ENCODE data around the gene CHMP3. TPM values are rescaled to one million over a fixed set of nuclear protein-coding genes. Genes with fewer than 3 reads are reported as not detected.
A peak's percentile ranks its signal among the peaks of the same experiment; 100 is the strongest.

The CHMP3 gene
- total RNA-seq, 1 donor from 2014 or later, result 70.5 TPM

DNA sequence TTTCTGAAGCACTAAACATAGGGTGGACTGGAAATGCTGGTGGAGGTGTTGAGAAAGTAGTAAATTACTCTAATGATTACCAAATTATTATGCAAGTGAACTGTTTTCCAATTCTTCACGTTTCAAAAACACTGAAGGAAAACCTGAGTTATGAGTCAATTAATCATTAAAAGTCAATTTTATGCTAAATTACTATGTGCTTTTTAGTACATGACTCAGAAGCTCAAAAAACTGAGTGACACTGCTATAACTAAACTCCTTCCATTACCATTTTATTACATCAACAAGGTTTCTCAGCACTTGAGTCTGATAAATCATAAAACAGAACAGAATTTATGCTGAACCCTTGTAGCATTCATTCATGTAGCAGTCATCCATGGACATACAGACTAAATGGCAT is 20.4 kb downstream of the CHMP3 start:
- no peak overlapping the region for H3K4me3 Mint-ChIP-seq (ENCODE audit: unreplicated experiment)
- TF ChIP-seq, protein P1, sequence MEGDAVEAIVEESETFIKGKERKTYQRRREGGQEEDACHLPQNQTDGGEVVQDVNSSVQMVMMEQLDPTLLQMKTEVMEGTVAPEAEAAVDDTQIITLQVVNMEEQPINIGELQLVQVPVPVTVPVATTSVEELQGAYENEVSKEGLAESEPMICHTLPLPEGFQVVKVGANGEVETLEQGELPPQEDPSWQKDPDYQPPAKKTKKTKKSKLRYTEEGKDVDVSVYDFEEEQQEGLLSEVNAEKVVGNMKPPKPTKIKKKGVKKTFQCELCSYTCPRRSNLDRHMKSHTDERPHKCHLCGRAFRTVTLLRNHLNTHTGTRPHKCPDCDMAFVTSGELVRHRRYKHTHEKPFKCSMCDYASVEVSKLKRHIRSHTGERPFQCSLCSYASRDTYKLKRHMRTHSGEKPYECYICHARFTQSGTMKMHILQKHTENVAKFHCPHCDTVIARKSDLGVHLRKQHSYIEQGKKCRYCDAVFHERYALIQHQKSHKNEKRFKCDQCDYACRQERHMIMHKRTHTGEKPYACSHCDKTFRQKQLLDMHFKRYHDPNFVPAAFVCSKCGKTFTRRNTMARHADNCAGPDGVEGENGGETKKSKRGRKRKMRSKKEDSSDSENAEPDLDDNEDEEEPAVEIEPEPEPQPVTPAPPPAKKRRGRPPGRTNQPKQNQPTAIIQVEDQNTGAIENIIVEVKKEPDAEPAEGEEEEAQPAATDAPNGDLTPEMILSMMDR (IDR thresholded peaks at IDR 0.05; ENCODE audit: unreplicated experiment), result no peak
- DNase-seq (ENCODE audit: low spot score), result no peak
- H3K27me3 Mint-ChIP-seq (ENCODE audit: unreplicated experiment), result peaks cover 2% of the 10 kb centered on the region
- peaks cover 12% of the 10 kb centered on the region for H3K9me3 Mint-ChIP-seq (ENCODE audit: unreplicated experiment)
- no peak overlapping the region for H3K27ac Mint-ChIP-seq (ENCODE audit: unreplicated experiment)
- no peaks in the 10 kb centered on the region for H3K4me1 Mint-ChIP-seq (ENCODE audit: unreplicated experiment)
- H3K36me3 Mint-ChIP-seq (ENCODE audit: low read depth, unreplicated experiment), result peaks cover 34% of the 10 kb centered on the region

DNA sequence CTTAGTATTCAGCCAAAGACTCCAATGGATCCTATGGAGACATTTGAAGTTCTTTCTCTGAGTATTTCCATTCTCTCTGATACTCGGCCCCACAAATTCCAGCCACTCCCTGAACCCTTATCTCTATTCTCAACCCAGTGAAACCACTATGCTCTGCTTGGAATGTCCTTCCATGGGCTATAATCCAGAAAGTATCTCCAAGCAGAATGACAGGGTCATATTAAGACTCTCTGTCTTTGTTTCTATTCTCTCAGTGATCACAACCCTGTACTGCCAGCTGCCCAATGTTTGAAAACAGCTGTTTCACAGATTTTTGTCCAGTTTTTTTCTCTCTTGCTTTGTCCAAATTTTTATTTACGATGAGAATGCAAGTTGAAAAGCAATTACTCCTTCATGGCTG is 21.9 kb downstream of the CHMP3 start:
- Mint-ChIP-seq H3K4me1 (ENCODE audit: unreplicated experiment) (no peaks in the 10 kb centered on the region), H3K36me3 (ENCODE audit: low read depth, unreplicated experiment) (peaks cover 29% of the 10 kb centered on the region), H3K27ac (ENCODE audit: unreplicated experiment) (no peak overlapping the region), H3K27me3 (ENCODE audit: unreplicated experiment) (no peaks in the 10 kb centered on the region), H3K9me3 (ENCODE audit: unreplicated experiment) (no peaks in the 10 kb centered on the region), H3K4me3 (ENCODE audit: unreplicated experiment) (no peak overlapping the region)
- TF ChIP-seq, protein P1 (IDR thresholded peaks at IDR 0.05; ENCODE audit: unreplicated experiment), result no peak
- no peak for DNase-seq (ENCODE audit: low spot score)

DNA sequence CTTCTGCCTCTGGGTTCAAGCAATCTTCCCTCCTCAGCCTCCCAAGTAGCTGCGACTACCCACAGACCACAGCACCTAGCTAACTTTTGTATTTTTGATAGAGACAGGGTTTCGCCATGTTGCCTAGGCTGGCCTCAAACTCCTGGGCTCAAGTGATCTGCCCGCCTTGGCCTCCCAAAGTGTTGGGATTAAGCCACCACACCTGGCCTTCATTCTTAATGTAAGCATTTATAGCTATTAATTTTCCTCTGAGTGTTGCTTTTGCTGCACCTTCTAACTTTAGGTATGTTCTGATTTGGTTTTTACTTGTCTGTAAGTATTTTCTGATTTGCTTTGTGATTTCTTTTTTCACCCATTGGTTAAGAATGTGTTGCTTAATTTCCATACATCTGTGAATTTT is 29.7 kb downstream of the CHMP3 start:
- Mint-ChIP-seq H3K4me1 (ENCODE audit: unreplicated experiment) (no peaks in the 10 kb centered on the region), H3K36me3 (ENCODE audit: low read depth, unreplicated experiment) (peaks cover 20% of the 10 kb centered on the region), H3K9me3 (ENCODE audit: unreplicated experiment) (peaks cover 4% of the 10 kb centered on the region), H3K27ac (ENCODE audit: unreplicated experiment) (no peak overlapping the region), H3K4me3 (ENCODE audit: unreplicated experiment) (peak overlapping the region; percentile 7), H3K27me3 (ENCODE audit: unreplicated experiment) (no peaks in the 10 kb centered on the region)
- DNase-seq (ENCODE audit: low spot score), result no peak
- TF ChIP-seq, protein P1 (IDR thresholded peaks at IDR 0.05; ENCODE audit: unreplicated experiment), result no peak

DNA sequence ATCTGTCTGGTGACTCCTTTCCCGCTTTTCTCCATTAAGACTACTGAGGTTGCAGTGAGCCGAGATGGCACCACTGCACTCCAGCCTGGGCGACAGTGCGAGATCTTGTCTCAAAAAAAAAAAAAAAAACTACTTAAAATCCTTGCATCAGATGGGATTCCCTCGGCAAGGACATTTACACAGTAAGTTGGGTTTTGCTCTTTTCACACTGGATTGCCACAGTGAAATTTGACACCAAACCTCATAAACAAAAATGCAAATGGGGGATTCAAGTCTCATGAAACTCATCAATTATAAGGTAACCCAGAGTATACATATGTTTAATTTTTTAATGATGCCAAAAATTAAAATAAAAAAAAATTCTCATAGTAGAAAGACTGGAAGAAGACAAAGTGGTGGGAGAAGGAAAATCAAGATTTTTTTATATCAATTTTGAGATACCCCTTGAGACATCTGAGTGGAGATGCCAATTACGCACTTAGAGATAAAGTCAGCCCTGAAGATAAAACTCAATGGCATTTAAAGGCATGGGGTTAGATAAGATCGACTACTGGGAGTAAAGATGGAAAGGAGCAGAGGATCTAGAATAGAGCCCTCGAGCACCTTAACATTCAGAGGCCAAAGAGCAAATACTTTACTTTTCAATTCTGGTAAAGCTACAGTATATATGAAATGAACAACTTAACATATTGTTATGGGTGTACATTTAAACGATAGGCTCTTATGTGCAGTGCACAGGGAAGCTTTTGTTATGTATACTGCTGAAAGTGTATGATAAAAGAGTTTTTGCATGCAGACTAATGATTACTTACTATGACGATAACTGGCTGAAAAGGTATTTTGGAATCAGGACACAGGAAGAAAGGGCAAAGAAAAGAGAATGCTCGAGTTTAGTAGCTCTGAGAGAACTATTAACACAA is 37.6 kb downstream of the CHMP3 start:
- Mint-ChIP-seq H3K4me3 (ENCODE audit: unreplicated experiment) (no peak overlapping the region), H3K27me3 (ENCODE audit: unreplicated experiment) (no peaks in the 10 kb centered on the region), H3K36me3 (ENCODE audit: low read depth, unreplicated experiment) (no peaks in the 10 kb centered on the region), H3K9me3 (ENCODE audit: unreplicated experiment) (no peaks in the 10 kb centered on the region), H3K4me1 (ENCODE audit: unreplicated experiment) (no peaks in the 10 kb centered on the region), H3K27ac (ENCODE audit: unreplicated experiment) (no peak overlapping the region)
- TF ChIP-seq, protein P1 (IDR thresholded peaks at IDR 0.05; ENCODE audit: unreplicated experiment), result no peak
- DNase-seq (ENCODE audit: low spot score), result no peak

DNA sequence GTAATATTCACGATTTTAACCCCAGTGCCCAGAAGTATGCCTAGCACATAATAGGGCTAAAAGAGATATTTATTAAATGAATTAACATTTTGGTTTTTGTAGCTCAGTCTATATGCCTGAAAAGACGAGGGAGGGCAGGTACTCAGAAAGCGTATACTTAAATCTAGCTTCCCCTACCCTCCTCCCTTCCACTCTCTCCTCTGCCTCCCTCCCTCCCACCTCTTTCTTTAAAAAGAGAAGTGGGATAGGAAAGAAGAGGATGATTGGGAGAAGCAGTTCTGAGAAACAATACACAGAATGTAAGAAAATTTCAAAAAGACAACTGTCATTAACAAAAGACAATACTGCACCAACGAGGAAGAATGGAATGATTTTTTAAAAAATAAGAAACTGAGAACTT is 39.8 kb downstream of the CHMP3 start:
- peaks cover 5% of the 10 kb centered on the region for H3K9me3 Mint-ChIP-seq (ENCODE audit: unreplicated experiment)
- no peaks in the 10 kb centered on the region for H3K27me3 Mint-ChIP-seq (ENCODE audit: unreplicated experiment)
- H3K4me1 Mint-ChIP-seq (ENCODE audit: unreplicated experiment), result no peaks in the 10 kb centered on the region
- no peaks in the 10 kb centered on the region for H3K36me3 Mint-ChIP-seq (ENCODE audit: low read depth, unreplicated experiment)
- no peak for DNase-seq (ENCODE audit: low spot score)
- TF ChIP-seq, protein P1 (IDR thresholded peaks at IDR 0.05; ENCODE audit: unreplicated experiment), result no peak
- no peak overlapping the region for H3K27ac Mint-ChIP-seq (ENCODE audit: unreplicated experiment)
- H3K4me3 Mint-ChIP-seq (ENCODE audit: unreplicated experiment), result no peak overlapping the region
